Panc1 (cell line): ENCODE measurements around the gene PRUNE2. TPM values are rescaled to one million over a fixed set of nuclear protein-coding genes. Genes with fewer than 3 reads are reported as not detected.

Experiments used
- ATAC-seq: fragments of 200-7000 bp; cut with Tn5 transposase; 2 replicates; pipeline ENCODE4 v1.9.1; 2020; ENCODE audit warnings: mild to moderate bottlenecking, moderate library complexity
- BruUV-seq: library from RNA; stranded (reverse); fragments of 400-500 nt; replicated peaks from 2 replicates; lab custom pipeline; 2021; lab: Mats Ljungman, UMichigan
- CTCF ChIA-PET: fragments of 300-600 bp; sonication (Branson Sonifier 250); formaldehyde crosslinking; loops from one replicate; lab custom pipeline; 2022; ENCODE audit warnings: antibody characterized with exemption; lab: Charles Lee
- POLR2A ChIA-PET: fragments of 300-600 bp; sonication (Branson Sonifier 250); formaldehyde crosslinking; loops from one replicate; lab custom pipeline; 2022; ENCODE audit warnings: antibody characterized with exemption; lab: Charles Lee
- DNase-seq: peaks from one replicate; pipeline ENCODE4 v3.0.0-alpha.2; 2010; ENCODE audit warnings: low read depth, low spot score
- H3K27ac ChIP-seq: 2 replicates; pipeline ENCODE4 v1.5.1; 2011; ENCODE audit warnings: mild to moderate bottlenecking, low read length, inconsistent platforms
- H3K27me3 ChIP-seq: fragments of 200-500 bp; sonication (Bioruptor generic); 2 replicates; pipeline ENCODE4 v1.6.0; 2014; ENCODE audit warnings: low read length, inconsistent platforms; ENCODE audit not compliant: control insufficient read depth, insufficient read depth
- H3K36me3 ChIP-seq: fragments of 200-500 bp; sonication (Bioruptor generic); 2 replicates; pipeline ENCODE4 v1.5.1; 2014; ENCODE audit warnings: inconsistent platforms, mild to moderate bottlenecking, low read length, moderate library complexity; ENCODE audit not compliant: control insufficient read depth, insufficient read depth
- H3K4me1 ChIP-seq: 2 replicates; pipeline ENCODE4 v1.5.1; 2011; ENCODE audit warnings: inconsistent platforms, mild to moderate bottlenecking, low read length, moderate library complexity; ENCODE audit not compliant: control insufficient read depth, insufficient read depth
- H3K4me3 ChIP-seq, 2 experiments: 2 replicates each; pipeline ENCODE4 v1.5.1; 2011 to 2012; ENCODE audit warnings: low read depth in 2 of 2, low read length in 2 of 2, mild to moderate bottlenecking in 2 of 2, inconsistent platforms in 1 of 2, moderate library complexity in 1 of 2
- H3K9me3 ChIP-seq: fragments of 200-500 bp; sonication (Bioruptor generic); 2 replicates; pipeline ENCODE4 v1.5.1; 2014; ENCODE audit warnings: low read depth, mild to moderate bottlenecking, inconsistent platforms, low read length, moderate library complexity; ENCODE audit not compliant: control insufficient read depth, insufficient read depth
- CTCF ChIP-seq: fragments of 450-650 bp; IDR thresholded peaks from 2 replicates; pipeline ENCODE4 v1.5.1; 2017; ENCODE audit warnings: mild to moderate bottlenecking
- POLR2AphosphoS5 ChIP-seq: IDR thresholded peaks from 2 replicates; pipeline ENCODE4 v1.6.1; 2012; ENCODE audit warnings: mild to moderate bottlenecking, low read depth, low read length, moderate library complexity
- REST ChIP-seq, 2 experiments: IDR thresholded peaks; 2 replicates each; pipeline ENCODE4 v1.6.1; 2011 to 2012; ENCODE audit warnings: low read depth in 2 of 2, control low read depth in 1 of 2, low read length in 1 of 2, mild to moderate bottlenecking in 1 of 2, moderate library complexity in 1 of 2; ENCODE audit not compliant: insufficient read depth in 1 of 2
- SIN3A ChIP-seq: IDR thresholded peaks from 2 replicates; pipeline ENCODE4 v1.6.1; 2012; ENCODE audit warnings: low read depth, mild to moderate bottlenecking, low read length, moderate library complexity, borderline replicate concordance; ENCODE audit not compliant: insufficient read depth
- TCF7L2 ChIP-seq: IDR thresholded peaks from 2 replicates; pipeline ENCODE4 v1.6.1; 2011; ENCODE audit warnings: mild to moderate bottlenecking, low read depth, low read length, inconsistent platforms
- in situ Hi-C: cut with HindIII; loops from 2 replicates; pipeline ENCODE4 v1.10.0; 2016; ENCODE audit warnings: low sequenced_read_pairs, low pct_unique_long_range_greater_than_20kb
- intact Hi-C: fragments of 100-400 bp; cut with micrococcal nuclease; formaldehyde crosslinking; loops from one replicate; pipeline ENCODE4 v1.10.0; 2022; ENCODE audit not compliant: unreplicated experiment
- total RNA-seq: library from RNA; stranded (reverse); gene quantifications from one replicate; pipeline ENCODE4 v1.2.1, GENCODE V29; 2021; ENCODE audit not compliant: unreplicated experiment

Gene PRUNE2
- total RNA-seq, 1 experiment from 2014 or later: 0.18 TPM

- no peaks in the 10 kb centered on the region for H3K27me3 ChIP-seq
- H3K4me1 ChIP-seq: no peaks in the 10 kb centered on the region
- TF ChIP-seq POLR2AphosphoS5 (no peak), TCF7L2 (no peak), REST (IDR thresholded peaks at IDR 0.05; ENCODE audit: insufficient read depth in 1 of 2, low read depth in 2 of 2, low read length in 1 of 2) (no peak), CTCF (no peak), SIN3A (no peak)
- no peak overlapping the region for H3K4me3 ChIP-seq
- DNase-seq (no peak), ATAC-seq (no peak)
- no peak overlapping the region for H3K27ac ChIP-seq
- BruUV-seq: no TSS peak
- intact Hi-C loops: loop anchor here (5.0 kb wide), 1 partner anchor 229 kb away; no protein-coding TSS in a partner anchor
- POLR2A ChIA-PET: no interaction called here
- CTCF ChIA-PET: no interaction called here
- in situ Hi-C loops: no loop called here
- H3K36me3 ChIP-seq: no peaks in the 10 kb centered on the region
- no peaks in the 10 kb centered on the region for H3K9me3 ChIP-seq
Observed at GRCh38 chr9:76758476-76758875, 147.4 kb downstream of the PRUNE2 start.

- intact Hi-C loops: loop anchor here (5.0 kb wide), 1 partner anchor 230 kb away; no protein-coding TSS in a partner anchor
- no peak for ATAC-seq
Observed at GRCh38 chr9:76756941-76757673, 148.8 kb downstream of the PRUNE2 start.

More at GRCh38 chr9:76756941-76757673, 148.8 kb downstream of the PRUNE2 start:
- Histone ChIP-seq H3K9me3 (no peaks in the 10 kb centered on the region), H3K27ac (no peak overlapping the region), H3K36me3 (no peaks in the 10 kb centered on the region), H3K4me1 (no peaks in the 10 kb centered on the region), H3K4me3 (no peak overlapping the region), H3K27me3 (no peaks in the 10 kb centered on the region)
- ChIA-PET CTCF (no interaction called here), POLR2A (no interaction called here)
- DNase-seq: no peak
- in situ Hi-C loops: no loop called here
- no peak for TF ChIP-seq SIN3A
- no peak for TF ChIP-seq REST (IDR thresholded peaks at IDR 0.05; ENCODE audit: insufficient read depth in 1 of 2, low read depth in 2 of 2, low read length in 1 of 2)
- no peak for TF ChIP-seq TCF7L2
- no peak for TF ChIP-seq POLR2AphosphoS5
- no peak for TF ChIP-seq CTCF
- no TSS peak for BruUV-seq
